Activated naive CD8-positive, alpha-beta T cell (primary cell): ENCODE measurements around the gene STRIP2.
"Not testable (repeated sequence)": the region's sequence is repeated elsewhere in the genome, so short reads cannot be mapped to it uniquely, and the experiment has no call there.

ENCODE experiments used
- H3K27ac Mint-ChIP-seq: one replicate; pipeline ENCODE4 v1.8.0; 2021; ENCODE audit warnings: mixed read lengths
- H3K27me3 Mint-ChIP-seq: one replicate; pipeline ENCODE4 v1.8.0; 2021; ENCODE audit warnings: mixed read lengths
- H3K36me3 Mint-ChIP-seq: one replicate; pipeline ENCODE4 v1.8.0; 2021; ENCODE audit warnings: mixed read lengths
- H3K4me1 Mint-ChIP-seq: one replicate; pipeline ENCODE4 v1.8.0; 2021; ENCODE audit warnings: low read depth, mixed read lengths
- H3K4me3 Mint-ChIP-seq: one replicate; pipeline ENCODE4 v1.8.0; 2021; ENCODE audit warnings: mild to moderate bottlenecking, mixed read lengths
- H3K9me3 Mint-ChIP-seq: one replicate; pipeline ENCODE4 v1.8.0; 2021; ENCODE audit warnings: low read depth, mixed read lengths

Gene STRIP2

GRCh38 chr7:129454249-129454551, 20.0 kb downstream of the STRIP2 start:
- Mint-ChIP-seq H3K27ac (no peak overlapping the region), H3K9me3 (peaks cover under 1% of the 10 kb centered on the region), H3K27me3 (no peaks in the 10 kb centered on the region), H3K4me1 (no peaks in the 10 kb centered on the region), H3K4me3 (no peak overlapping the region), H3K36me3 (peaks cover 5% of the 10 kb centered on the region)

- no peaks in the 10 kb centered on the region for H3K9me3 Mint-ChIP-seq
- no peaks in the 10 kb centered on the region for H3K4me1 Mint-ChIP-seq
- no peaks in the 10 kb centered on the region for H3K27me3 Mint-ChIP-seq
- H3K36me3 Mint-ChIP-seq = no peaks in the 10 kb centered on the region
- no peak overlapping the region for H3K4me3 Mint-ChIP-seq
- no peak overlapping the region for H3K27ac Mint-ChIP-seq
Observed at GRCh38 chr7:129456421-129456820, 22.2 kb downstream of the STRIP2 start.

GRCh38 chr7:129457101-129457500, 22.9 kb downstream of the STRIP2 start:
- H3K27ac Mint-ChIP-seq = no peak overlapping the region
- no peaks in the 10 kb centered on the region for H3K27me3 Mint-ChIP-seq
- no peaks in the 10 kb centered on the region for H3K4me1 Mint-ChIP-seq
- H3K9me3 Mint-ChIP-seq = no peaks in the 10 kb centered on the region
- H3K4me3 Mint-ChIP-seq = no peak overlapping the region
- H3K36me3 Mint-ChIP-seq = no peaks in the 10 kb centered on the region

- Mint-ChIP-seq H3K27ac (no peak overlapping the region), H3K4me3 (no peak overlapping the region), H3K27me3 (no peaks in the 10 kb centered on the region), H3K9me3 (no peaks in the 10 kb centered on the region), H3K36me3 (no peaks in the 10 kb centered on the region), H3K4me1 (no peaks in the 10 kb centered on the region)
Observed at GRCh38 chr7:129458171-129458570, 23.9 kb downstream of the STRIP2 start.

GRCh38 chr7:129461809-129462208, 27.6 kb downstream of the STRIP2 start:
- Mint-ChIP-seq H3K9me3 (no peaks in the 10 kb centered on the region), H3K27ac (no peak overlapping the region), H3K36me3 (no peaks in the 10 kb centered on the region), H3K4me3 (no peak overlapping the region), H3K27me3 (no peaks in the 10 kb centered on the region), H3K4me1 (no peaks in the 10 kb centered on the region)

GRCh38 chr7:129462420-129462819, 28.2 kb downstream of the STRIP2 start:
- Mint-ChIP-seq H3K9me3 (no peaks in the 10 kb centered on the region), H3K36me3 (no peaks in the 10 kb centered on the region), H3K27me3 (no peaks in the 10 kb centered on the region), H3K27ac (no peak overlapping the region), H3K4me3 (no peak overlapping the region), H3K4me1 (no peaks in the 10 kb centered on the region)

GRCh38 chr7:129464194-129464593, 30.0 kb downstream of the STRIP2 start:
- Mint-ChIP-seq H3K4me1 (no peaks in the 10 kb centered on the region), H3K27ac (no peak overlapping the region), H3K9me3 (no peaks in the 10 kb centered on the region), H3K27me3 (no peaks in the 10 kb centered on the region), H3K36me3 (no peaks in the 10 kb centered on the region), H3K4me3 (no peak overlapping the region)

GRCh38 chr7:129465080-129465479, 30.8 kb downstream of the STRIP2 start:
- no peaks in the 10 kb centered on the region for H3K9me3 Mint-ChIP-seq

GRCh38 chr7:129466796-129467195, 32.6 kb downstream of the STRIP2 start:
- no peaks in the 10 kb centered on the region for H3K4me1 Mint-ChIP-seq
- H3K4me3 Mint-ChIP-seq = no peak overlapping the region
- no peaks in the 10 kb centered on the region for H3K36me3 Mint-ChIP-seq
- no peak overlapping the region for H3K27ac Mint-ChIP-seq
- no peaks in the 10 kb centered on the region for H3K27me3 Mint-ChIP-seq
- H3K9me3 Mint-ChIP-seq = no peaks in the 10 kb centered on the region

More at GRCh38 chr7:129465080-129465479, 30.8 kb downstream of the STRIP2 start:
- H3K4me3 Mint-ChIP-seq = no peak overlapping the region
- no peaks in the 10 kb centered on the region for H3K4me1 Mint-ChIP-seq
- H3K27ac Mint-ChIP-seq = no peak overlapping the region
- no peaks in the 10 kb centered on the region for H3K36me3 Mint-ChIP-seq
- no peaks in the 10 kb centered on the region for H3K27me3 Mint-ChIP-seq

GRCh38 chr7:129468087-129468486, 33.9 kb downstream of the STRIP2 start:
- Mint-ChIP-seq H3K36me3 (no peaks in the 10 kb centered on the region), H3K27ac (no peak overlapping the region), H3K4me1 (no peaks in the 10 kb centered on the region), H3K9me3 (no peaks in the 10 kb centered on the region), H3K4me3 (no peak overlapping the region), H3K27me3 (no peaks in the 10 kb centered on the region)

GRCh38 chr7:129468547-129468946, 34.3 kb downstream of the STRIP2 start:
- Mint-ChIP-seq H3K36me3 (no peaks in the 10 kb centered on the region), H3K4me3 (no peak overlapping the region), H3K9me3 (no peaks in the 10 kb centered on the region), H3K27me3 (no peaks in the 10 kb centered on the region), H3K4me1 (no peaks in the 10 kb centered on the region), H3K27ac (no peak overlapping the region)

GRCh38 chr7:129469930-129470329, 35.7 kb downstream of the STRIP2 start:
- H3K27me3 Mint-ChIP-seq = no peaks in the 10 kb centered on the region
- no peak overlapping the region for H3K4me3 Mint-ChIP-seq
- H3K36me3 Mint-ChIP-seq = no peaks in the 10 kb centered on the region

GRCh38 chr7:129470411-129470810, 36.2 kb downstream of the STRIP2 start:
- H3K4me3 Mint-ChIP-seq = no peak overlapping the region
- no peaks in the 10 kb centered on the region for H3K27me3 Mint-ChIP-seq
- H3K9me3 Mint-ChIP-seq = no peaks in the 10 kb centered on the region
- H3K36me3 Mint-ChIP-seq = no peaks in the 10 kb centered on the region
- no peak overlapping the region for H3K27ac Mint-ChIP-seq
- H3K4me1 Mint-ChIP-seq = no peaks in the 10 kb centered on the region

More at GRCh38 chr7:129469930-129470329, 35.7 kb downstream of the STRIP2 start:
- Mint-ChIP-seq H3K4me1 (no peaks in the 10 kb centered on the region), H3K27ac (no peak overlapping the region), H3K9me3 (no peaks in the 10 kb centered on the region)

- no peak overlapping the region for H3K4me3 Mint-ChIP-seq
- H3K4me1 Mint-ChIP-seq = no peaks in the 10 kb centered on the region
- H3K36me3 Mint-ChIP-seq = no peaks in the 10 kb centered on the region
- no peaks in the 10 kb centered on the region for H3K9me3 Mint-ChIP-seq
- H3K27ac Mint-ChIP-seq = no peak overlapping the region
- H3K27me3 Mint-ChIP-seq = no peaks in the 10 kb centered on the region
Observed at GRCh38 chr7:129471402-129471827, 37.2 kb downstream of the STRIP2 start.

- not testable (repeated sequence) for H3K4me3 Mint-ChIP-seq, H3K27ac Mint-ChIP-seq, H3K27me3 Mint-ChIP-seq, H3K9me3 Mint-ChIP-seq, H3K4me1 Mint-ChIP-seq, H3K36me3 Mint-ChIP-seq
Observed at GRCh38 chr7:129475931-129476330, 41.7 kb downstream of the STRIP2 start.

- not testable (repeated sequence) for H3K27me3 Mint-ChIP-seq, H3K4me3 Mint-ChIP-seq, H3K36me3 Mint-ChIP-seq, H3K4me1 Mint-ChIP-seq, H3K27ac Mint-ChIP-seq, H3K9me3 Mint-ChIP-seq
Observed at GRCh38 chr7:129476398-129476797, 42.2 kb downstream of the STRIP2 start.

GRCh38 chr7:129479831-129480230, 45.6 kb downstream of the STRIP2 start:
- no peak overlapping the region for H3K4me3 Mint-ChIP-seq
- no peaks in the 10 kb centered on the region for H3K9me3 Mint-ChIP-seq
- no peaks in the 10 kb centered on the region for H3K36me3 Mint-ChIP-seq
- no peaks in the 10 kb centered on the region for H3K4me1 Mint-ChIP-seq
- H3K27ac Mint-ChIP-seq = no peak overlapping the region
- H3K27me3 Mint-ChIP-seq = no peaks in the 10 kb centered on the region
